HG02884 (cell line): ENCODE results near the gene RIPK1.

Source experiments
- ATAC-seq: cut with Tn5 transposase; IDR thresholded peaks from one replicate; pipeline ENCODE4 v1.9.1; 2021; ENCODE audit warnings: mild to moderate bottlenecking, moderate library complexity; ENCODE audit not compliant: unreplicated experiment

The RIPK1 gene

DNA sequence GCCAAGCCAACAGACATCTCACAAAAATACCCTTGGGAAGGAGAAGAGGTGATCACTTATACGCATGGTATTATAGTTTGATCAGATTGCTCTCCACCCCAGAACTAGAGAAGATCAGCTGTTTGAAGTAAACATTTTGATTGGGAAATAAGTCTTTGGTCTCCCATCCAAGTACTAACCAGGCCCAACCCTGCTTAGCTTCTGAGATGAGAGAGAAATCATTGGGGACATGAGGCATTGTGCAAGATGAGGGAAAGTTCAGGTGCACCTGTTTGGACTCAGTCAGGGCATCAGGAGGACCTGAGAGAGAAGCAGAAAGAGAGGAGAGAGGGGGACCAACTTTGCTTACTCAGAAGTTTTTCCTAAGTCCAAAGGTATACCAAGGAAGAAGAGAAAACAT lies 11.4 kb downstream of the RIPK1 start:
- ATAC-seq = no peak

DNA sequence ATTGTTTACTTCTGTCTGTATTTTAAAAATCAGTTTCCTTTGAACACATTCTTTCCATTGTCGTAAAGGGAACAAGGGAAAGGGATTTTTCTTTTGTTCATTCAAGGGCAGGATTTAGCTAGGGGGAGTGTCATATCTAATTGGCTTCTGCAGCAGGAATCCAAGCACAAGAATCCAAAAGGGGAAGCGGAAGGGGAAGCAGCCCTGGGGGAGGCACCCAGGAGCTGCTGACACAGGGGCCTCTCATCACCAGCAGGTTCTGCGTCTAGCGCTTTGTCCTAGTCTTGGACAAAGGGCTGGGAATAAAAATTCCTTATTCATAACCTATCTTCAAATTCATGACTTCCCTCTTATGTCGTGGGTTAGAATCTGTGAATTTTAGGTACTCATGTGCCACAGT lies 13.7 kb downstream of the RIPK1 start:
- no peak for ATAC-seq

DNA sequence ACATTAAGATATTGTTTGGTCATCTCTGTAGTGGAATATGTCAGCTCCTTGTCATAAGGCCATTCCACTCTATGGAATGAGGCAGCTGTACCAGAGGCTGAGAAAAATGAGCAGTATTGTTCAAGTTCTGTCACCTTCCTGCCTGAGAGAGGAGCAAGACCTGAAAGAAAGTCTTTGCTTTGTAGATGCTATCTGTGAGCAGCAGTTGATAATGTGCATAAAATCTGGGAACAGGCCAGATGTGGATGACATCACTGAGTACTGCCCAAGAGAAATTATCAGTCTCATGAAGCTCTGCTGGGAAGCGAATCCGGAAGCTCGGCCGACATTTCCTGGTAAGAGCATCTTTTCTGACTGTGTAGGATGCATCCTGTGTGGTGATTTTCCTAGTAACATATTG lies 16.8 kb downstream of the RIPK1 start:
- ATAC-seq = no peak

DNA sequence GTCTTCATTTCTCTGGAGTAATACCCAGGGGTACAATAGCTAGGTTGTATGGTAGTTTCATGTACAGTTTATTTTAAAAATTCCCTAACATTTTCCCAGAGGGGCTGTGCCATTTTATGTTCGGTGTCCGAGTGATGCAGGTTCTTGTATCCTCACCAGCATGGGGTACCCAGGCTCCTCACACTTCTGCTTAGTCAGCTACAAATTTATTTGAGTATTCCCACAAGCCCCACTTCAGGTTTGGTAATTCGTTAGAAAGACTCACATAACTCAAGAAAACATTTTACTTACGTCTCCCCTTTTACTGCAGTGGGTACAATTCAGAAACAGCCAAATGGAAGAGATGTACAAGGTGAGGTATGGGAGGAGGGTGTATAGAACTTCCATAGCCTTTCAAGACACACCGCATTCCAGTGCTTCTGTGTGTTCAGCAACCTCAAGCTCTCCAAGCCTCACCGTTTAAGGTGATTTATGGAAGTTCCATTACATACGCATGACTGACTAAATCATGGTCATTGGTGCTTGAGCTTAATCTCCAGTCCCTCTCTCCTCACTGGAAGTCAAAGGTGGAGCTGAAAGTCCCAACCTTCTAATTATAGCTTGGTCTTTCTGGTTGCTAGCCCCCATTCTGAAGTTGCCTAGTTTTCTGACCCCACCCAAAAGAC lies 18.1 kb downstream of the RIPK1 start:
- no peak for ATAC-seq

- ATAC-seq = no peak
Observed at GRCh38 chr6:3088446-3088845, 20.2 kb downstream of the RIPK1 start.

DNA sequence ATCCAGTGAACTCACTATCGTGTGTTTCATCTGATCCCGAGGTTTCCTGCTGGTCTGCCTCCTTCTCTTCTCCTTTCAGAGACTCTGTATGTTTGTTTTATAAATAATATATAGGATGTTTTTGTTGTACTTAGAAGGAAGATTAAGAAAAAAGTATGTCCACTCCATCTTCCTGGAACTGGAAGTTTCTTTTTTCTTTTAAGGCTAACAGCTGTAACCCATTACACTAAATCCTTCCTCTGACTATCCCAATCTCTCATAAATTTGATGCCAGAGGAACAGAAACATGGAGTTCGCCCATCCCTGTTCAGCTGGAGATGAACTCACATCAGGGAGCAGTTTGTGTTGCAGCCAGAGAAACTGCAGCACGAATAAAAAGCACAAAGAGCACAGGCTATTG lies 20.7 kb downstream of the RIPK1 start:
- no peak for ATAC-seq

DNA sequence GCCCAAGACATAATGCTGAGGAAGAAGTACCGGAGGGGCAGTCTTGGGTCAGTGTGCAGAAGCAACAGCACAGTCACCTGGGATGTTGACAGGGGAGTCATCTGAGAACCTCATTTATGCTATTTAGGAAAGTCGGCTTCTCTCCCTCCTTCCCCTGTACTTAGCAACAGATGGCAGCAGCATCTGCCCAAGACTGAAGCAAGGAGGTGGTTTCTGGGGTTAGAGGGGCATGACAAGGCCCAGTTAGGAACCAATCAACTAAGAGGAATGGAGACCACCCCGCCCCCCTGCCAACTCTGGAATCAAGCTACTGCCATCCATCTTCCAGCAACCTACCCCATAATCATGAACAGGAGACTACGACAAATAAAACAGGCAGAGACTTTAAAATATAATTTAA lies 21.7 kb downstream of the RIPK1 start:
- ATAC-seq = no peak

GRCh38 chr6:3094815-3095214 lies 26.5 kb downstream of the RIPK1 start:
- no peak for ATAC-seq

GRCh38 chr6:3102875-3103274 lies 34.6 kb downstream of the RIPK1 start:
- no peak for ATAC-seq

- no peak for ATAC-seq
Observed at GRCh38 chr6:3108746-3109414, 40.6 kb downstream of the RIPK1 start.

- ATAC-seq = no peak
Observed at GRCh38 chr6:3109761-3110160, 41.5 kb downstream of the RIPK1 start.

- ATAC-seq = no peak
Observed at GRCh38 chr6:3114377-3114776, 46.1 kb downstream of the RIPK1 start.

GRCh38 chr6:3117912-3118352 lies 49.6 kb downstream of the RIPK1 start:
- peak; percentile 3 for ATAC-seq

GRCh38 chr6:3118353-3119039 lies 50.2 kb downstream of the RIPK1 start, which contains the start of gene BPHL:
TSS of gene BPHL (plus strand) at chr6:3118711. CDS start at chr6:3118741, 30 bp downstream.
- ATAC-seq = peak; percentile 79

DNA sequence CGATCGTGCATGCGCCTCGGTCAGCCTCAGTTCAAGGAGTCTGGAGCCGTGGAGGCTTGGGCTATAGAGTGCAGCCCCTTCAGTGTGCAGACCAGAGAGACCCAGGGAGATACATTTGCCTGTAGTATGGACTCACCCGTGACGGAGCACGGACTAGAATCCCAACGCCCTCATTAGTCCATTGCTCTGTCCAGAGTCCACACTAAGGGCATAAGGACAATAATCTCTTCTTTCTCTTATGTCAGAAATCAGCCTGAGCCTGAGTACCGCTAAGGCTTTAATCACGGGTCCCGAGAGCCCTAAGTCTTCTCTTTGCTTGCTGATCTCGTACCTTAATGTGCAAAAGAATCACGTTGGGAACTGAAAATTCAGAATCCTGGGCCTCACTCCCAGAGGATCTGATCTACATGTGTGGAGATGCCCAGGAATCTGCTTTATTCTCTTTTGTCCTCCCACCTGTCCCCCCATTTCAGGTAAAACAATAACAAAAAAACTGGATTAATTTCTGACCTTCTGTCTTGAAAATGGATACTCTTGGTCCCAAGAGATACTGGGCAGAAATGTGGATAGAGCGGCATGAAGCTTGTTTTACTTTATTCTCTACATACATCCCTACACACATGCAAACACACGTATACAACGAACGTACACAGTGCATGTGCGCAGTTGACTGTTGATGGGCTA lies 50.9 kb downstream of the RIPK1 start:
- peak; percentile 21 for ATAC-seq

DNA sequence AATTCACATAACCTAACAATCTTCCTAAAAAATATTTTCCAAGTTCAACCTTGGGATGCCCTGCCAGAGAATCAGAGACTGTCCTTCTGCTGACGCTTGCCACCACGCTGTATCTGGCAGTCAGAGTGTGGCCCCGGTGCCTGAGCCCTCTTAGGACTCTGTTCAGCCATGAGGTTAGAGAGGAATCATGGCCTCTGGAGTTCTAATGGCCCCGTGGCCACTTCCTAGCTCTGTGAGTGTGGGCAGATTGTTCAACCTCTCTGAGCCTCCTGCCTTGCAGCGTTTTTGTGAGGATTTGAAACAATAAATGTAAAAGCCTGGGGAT lies 52.4 kb downstream of the RIPK1 start:
- no peak for ATAC-seq

DNA sequence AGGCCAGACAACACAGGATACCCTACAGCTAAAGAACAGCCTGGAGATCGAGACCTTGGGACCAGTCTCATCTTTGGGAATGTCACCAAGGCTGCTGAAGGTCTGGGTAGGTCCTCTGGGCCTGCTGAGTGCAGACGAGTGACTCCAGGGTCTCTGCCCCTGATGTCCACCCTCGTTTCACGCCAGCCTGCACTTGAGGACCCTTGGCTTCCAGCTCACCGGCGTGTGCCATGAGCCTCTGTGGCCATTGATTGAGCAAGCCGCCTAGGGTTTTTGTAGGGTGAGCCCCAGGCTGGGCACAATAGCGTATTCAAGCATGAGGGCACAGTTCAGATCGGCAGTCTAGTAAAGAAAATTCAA lies 54.5 kb downstream of the RIPK1 start:
- no peak for ATAC-seq

- no peak for ATAC-seq
Observed at GRCh38 chr6:3124667-3125066, 56.4 kb downstream of the RIPK1 start.

DNA sequence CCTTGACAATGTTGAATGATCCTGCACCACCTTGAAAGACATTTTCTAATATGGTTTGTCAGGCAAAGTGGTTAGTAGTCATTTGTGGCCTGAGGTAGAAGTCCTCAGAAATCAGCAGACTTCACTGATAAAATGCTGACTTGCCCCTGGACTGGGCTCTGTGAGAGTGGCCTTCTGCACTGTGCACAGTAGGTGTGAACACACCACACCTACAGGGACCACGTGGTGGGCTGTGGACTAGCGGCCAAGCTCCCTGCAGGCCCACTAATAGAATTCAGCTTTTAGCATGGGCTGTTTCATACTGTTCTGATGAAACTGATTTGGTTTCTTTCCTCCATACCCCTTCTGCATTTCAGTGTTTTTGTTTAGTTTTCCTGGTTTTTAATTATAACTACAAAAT lies 57.5 kb downstream of the RIPK1 start:
- ATAC-seq = no peak

GRCh38 chr6:3128356-3129108 lies 60.2 kb downstream of the RIPK1 start:
- ATAC-seq = no peak

DNA sequence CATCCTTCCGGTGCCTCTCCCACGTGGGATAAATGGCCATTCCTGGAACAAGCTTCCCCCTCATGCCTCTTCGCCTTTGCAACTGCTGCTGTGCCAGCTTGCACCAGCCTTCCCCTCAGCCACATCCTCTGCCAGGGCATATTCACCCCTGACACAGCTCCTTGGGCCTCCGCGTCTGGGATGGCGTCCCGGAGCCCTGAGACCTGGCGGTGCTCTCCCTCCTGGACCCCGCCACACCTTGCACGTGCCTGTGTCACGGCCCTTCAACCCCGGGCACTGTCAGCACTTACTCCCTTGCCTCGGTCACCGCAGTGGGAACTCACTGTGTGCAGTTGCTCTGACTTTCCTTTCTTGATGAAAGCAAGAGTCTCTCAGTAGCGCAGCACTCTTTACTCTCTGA lies 63.4 kb downstream of the RIPK1 start:
- no peak for ATAC-seq
